ENCODE measurements around the gene FHL3.
A peak's percentile ranks its signal among the peaks of the same experiment; 100 is the strongest.

The FHL3 gene

GRCh38 chr1:37951041-37951782 is 54.1 kb downstream of the FHL3 start:
- TF ChIP-seq CTCF (IDR thresholded peaks at IDR 0.05; ENCODE audit: insufficient read depth, low read depth, low read length, missing control alignments): no peak
- H3K4me3 ChIP-seq (ENCODE audit: low read length): no peak overlapping the region
- DNase-seq (ENCODE audit: low read depth): peak; percentile 39

GRCh38 chr1:37949524-37950152 is 55.7 kb downstream of the FHL3 start:
- no peak for DNase-seq (ENCODE audit: low read depth)
- no peak for TF ChIP-seq CTCF (IDR thresholded peaks at IDR 0.05; ENCODE audit: insufficient read depth, low read depth, low read length, missing control alignments)
- H3K4me3 ChIP-seq (ENCODE audit: low read length): no peak overlapping the region

GRCh38 chr1:37948841-37949240 is 56.5 kb downstream of the FHL3 start:
- no peak for DNase-seq (ENCODE audit: low read depth)
- no peak for TF ChIP-seq CTCF (IDR thresholded peaks at IDR 0.05; ENCODE audit: insufficient read depth, low read depth, low read length, missing control alignments)
- H3K4me3 ChIP-seq (ENCODE audit: low read length): no peak overlapping the region

- H3K4me3 ChIP-seq (ENCODE audit: low read length): no peak overlapping the region
- TF ChIP-seq CTCF (IDR thresholded peaks at IDR 0.05; ENCODE audit: insufficient read depth, low read depth, low read length, missing control alignments): no peak
- no peak for DNase-seq (ENCODE audit: low read depth)
Observed at GRCh38 chr1:37948166-37948565, 57.1 kb downstream of the FHL3 start.

GRCh38 chr1:37947364-37947763 is 58.0 kb downstream of the FHL3 start:
- H3K4me3 ChIP-seq (ENCODE audit: low read length): no peak overlapping the region
- DNase-seq (ENCODE audit: low read depth): no peak
- no peak for TF ChIP-seq CTCF (IDR thresholded peaks at IDR 0.05; ENCODE audit: insufficient read depth, low read depth, low read length, missing control alignments)

All from epithelial cell of esophagus (primary cell).